Activated CD4-positive, alpha-beta memory T cell treated with anti-CD3 and anti-CD28 coated beads, Interleukin-2, amount 10 ng/mL, durations not matched to agents 7 days and 5 days (primary cell): ENCODE results near the gene ZMYM2. TPM values are rescaled to one million over a fixed set of nuclear protein-coding genes. Genes with fewer than 3 reads are reported as not detected.

Experiments
- CTCF ChIA-PET: fragments of 350-600 bp; sonication (Branson Sonifier 250); formaldehyde crosslinking; loops from one replicate; lab custom pipeline; 2021; ENCODE audit warnings: antibody characterized with exemption, inconsistent platforms; lab: Charles Lee
- POLR2A ChIA-PET: fragments of 350-600 bp; sonication (Branson Sonifier 250); formaldehyde crosslinking; loops from one replicate; lab custom pipeline; 2021; ENCODE audit warnings: antibody characterized with exemption; lab: Charles Lee
- DNase-seq: peaks from one replicate; pipeline ENCODE4 v3.0.0-alpha.2; 2020
- H3K27ac Mint-ChIP-seq: one replicate; pipeline ENCODE4 v1.8.0; 2021; ENCODE audit warnings: mild to moderate bottlenecking, mixed read lengths
- H3K27me3 Mint-ChIP-seq: one replicate; pipeline ENCODE4 v1.8.0; 2021; ENCODE audit warnings: mixed read lengths
- H3K36me3 Mint-ChIP-seq: one replicate; pipeline ENCODE4 v1.8.0; 2021; ENCODE audit warnings: low read depth, mixed read lengths
- H3K4me1 Mint-ChIP-seq: one replicate; pipeline ENCODE4 v1.8.0; 2021; ENCODE audit warnings: mixed read lengths
- H3K4me3 Mint-ChIP-seq: one replicate; pipeline ENCODE4 v1.8.0; 2021; ENCODE audit warnings: mild to moderate bottlenecking, mixed read lengths
- H3K9me3 Mint-ChIP-seq: one replicate; pipeline ENCODE4 v1.8.0; 2021; ENCODE audit warnings: mixed read lengths
- total RNA-seq, 2 experiments: library from RNA; stranded (reverse); gene quantifications; one replicate each; pipeline ENCODE4 v1.2.3, GENCODE V29; 2021

ZMYM2 gene
- 10 to 100 TPM; 61.8 TPM for total RNA-seq

DNA sequence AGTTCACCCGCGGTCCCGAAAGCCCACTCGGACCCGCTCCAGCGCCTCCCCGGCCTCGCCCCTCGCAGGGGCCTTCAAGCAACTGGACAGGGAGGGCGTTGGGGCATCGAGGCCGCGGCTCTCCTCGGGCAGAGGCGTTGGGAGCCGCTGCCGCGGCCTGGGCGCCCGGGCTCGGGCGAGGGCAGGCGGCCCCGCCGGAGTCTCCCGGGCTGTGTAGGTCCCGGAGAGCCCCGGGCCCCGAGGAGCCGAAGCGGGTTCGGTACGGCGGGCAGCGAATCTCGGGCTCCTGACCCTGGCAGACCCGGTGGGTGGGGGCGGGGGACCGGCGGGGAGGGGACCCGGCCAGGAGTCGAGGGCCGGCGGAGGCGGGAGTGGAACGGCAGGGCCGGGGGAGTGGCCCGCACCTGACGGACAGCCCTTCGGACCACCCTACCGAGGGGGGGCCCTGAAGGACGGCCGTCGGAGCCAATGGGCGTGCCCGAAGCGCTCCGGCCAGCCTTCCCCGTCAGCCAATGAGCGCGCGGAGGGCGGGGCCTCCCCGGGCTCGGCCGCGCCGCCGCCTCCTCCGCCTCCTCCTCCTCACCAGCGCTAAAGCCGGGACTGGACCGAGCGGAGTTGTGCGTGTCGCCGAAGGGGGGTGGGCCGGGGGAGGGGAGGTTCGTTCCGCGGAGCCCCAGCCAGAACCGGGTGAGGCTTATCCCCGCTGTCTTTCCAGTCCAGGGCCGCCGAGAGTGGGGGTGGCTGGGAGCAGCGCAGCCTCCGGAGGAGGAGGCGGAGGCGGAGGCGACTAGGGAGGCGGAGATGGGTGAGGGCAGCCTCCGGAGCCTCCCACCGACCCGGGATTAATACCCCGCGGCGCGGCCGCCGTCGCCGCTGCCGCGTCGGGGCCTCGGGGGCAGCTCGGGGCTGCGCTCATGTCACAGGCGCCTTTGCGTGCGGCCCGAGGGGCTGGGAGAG, at the start of gene ZMYM2:
Gene ZMYM2 (plus strand): TSS at position 573 of the 957 bp plus-strand sequence. CDS start 34,346 bp downstream, outside the sequence.
- peak; percentile 98 for DNase-seq
- Mint-ChIP-seq H3K4me3 (peak within 1 kb of the TSS; percentile 98), H3K27me3 (peaks cover 10% of the 10 kb centered on the region), H3K9me3 (no peaks in the 10 kb centered on the region), H3K36me3 (peaks cover 26% of the 10 kb centered on the region), H3K27ac (peak within 1 kb of the TSS; percentile 99), H3K4me1 (peaks cover 24% of the 10 kb centered on the region)
- ChIA-PET CTCF (interaction anchor here (2.9 kb wide), 1 partner anchor 94 kb away, joined by 11 read pairs; the partner anchor contains the start of gene ZMYM5), POLR2A (interaction anchor here (1.0 to 4.0 kb wide), 3 partner anchors 8 to 177 kb away, joined by 3 to 48 read pairs (median 3); partner anchors contain the start of gene ZMYM5)

- Mint-ChIP-seq H3K4me3 (no peak overlapping the region), H3K27ac (no peak overlapping the region), H3K9me3 (no peaks in the 10 kb centered on the region), H3K36me3 (no peaks in the 10 kb centered on the region), H3K4me1 (peaks cover 3% of the 10 kb centered on the region), H3K27me3 (no peaks in the 10 kb centered on the region)
- DNase-seq: no peak
- ChIA-PET CTCF (no interaction called here), POLR2A (no interaction called here)
Measured at GRCh38 chr13:19910336-19911072, 48.0 kb upstream of the ZMYM2 start.

DNA sequence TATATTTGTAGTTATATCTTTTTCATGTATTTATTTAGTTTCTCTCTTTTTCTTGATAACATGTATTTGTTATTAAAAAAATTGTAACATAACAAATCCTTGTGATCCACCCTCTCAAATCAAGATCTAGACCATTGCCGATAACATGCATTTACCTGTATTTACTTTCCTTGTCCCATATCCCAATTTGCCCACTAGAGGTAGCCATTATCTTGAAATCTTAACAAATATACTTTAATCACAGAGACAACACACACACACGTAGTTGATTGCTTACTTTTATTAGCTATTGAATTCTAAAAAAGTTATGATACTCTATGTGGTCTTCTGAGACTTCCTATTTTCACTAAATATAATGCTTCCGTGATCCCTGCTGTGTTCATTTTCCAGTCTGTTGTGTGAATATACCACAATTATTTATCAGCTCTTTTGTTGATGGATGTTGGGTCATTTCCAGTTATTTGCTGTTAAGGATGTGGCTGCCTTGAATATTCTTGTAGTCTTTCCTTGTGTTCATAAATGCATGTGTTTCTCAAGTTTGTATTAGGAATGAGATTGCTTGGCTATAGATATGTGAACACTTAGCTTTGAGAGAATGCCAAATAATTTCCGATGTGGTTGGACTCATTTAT, 31.3 kb upstream of the ZMYM2 start:
- POLR2A ChIA-PET: no interaction called here
- no peak for DNase-seq

GRCh38 chr13:19940106-19940505, 18.4 kb upstream of the ZMYM2 start:
- no peak overlapping the region for H3K27ac Mint-ChIP-seq
- DNase-seq: no peak
- H3K36me3 Mint-ChIP-seq: no peaks in the 10 kb centered on the region
- H3K9me3 Mint-ChIP-seq: no peaks in the 10 kb centered on the region
- ChIA-PET CTCF (no interaction called here), POLR2A (no interaction called here)
- H3K4me1 Mint-ChIP-seq: no peaks in the 10 kb centered on the region
- peaks cover 23% of the 10 kb centered on the region for H3K27me3 Mint-ChIP-seq
- no peak overlapping the region for H3K4me3 Mint-ChIP-seq

More for the DNA sequence above, 31.3 kb upstream of the ZMYM2 start:
- CTCF ChIA-PET: interaction anchor here (1.2 to 1.8 kb wide), 3 partner anchors 62 to 270 kb away, joined by 3 to 4 read pairs (median 3); partner anchors contain the start of gene GJA3
- Mint-ChIP-seq H3K36me3 (no peaks in the 10 kb centered on the region), H3K9me3 (no peaks in the 10 kb centered on the region), H3K27me3 (no peaks in the 10 kb centered on the region), H3K4me3 (no peak overlapping the region), H3K27ac (no peak overlapping the region), H3K4me1 (no peaks in the 10 kb centered on the region)

DNA sequence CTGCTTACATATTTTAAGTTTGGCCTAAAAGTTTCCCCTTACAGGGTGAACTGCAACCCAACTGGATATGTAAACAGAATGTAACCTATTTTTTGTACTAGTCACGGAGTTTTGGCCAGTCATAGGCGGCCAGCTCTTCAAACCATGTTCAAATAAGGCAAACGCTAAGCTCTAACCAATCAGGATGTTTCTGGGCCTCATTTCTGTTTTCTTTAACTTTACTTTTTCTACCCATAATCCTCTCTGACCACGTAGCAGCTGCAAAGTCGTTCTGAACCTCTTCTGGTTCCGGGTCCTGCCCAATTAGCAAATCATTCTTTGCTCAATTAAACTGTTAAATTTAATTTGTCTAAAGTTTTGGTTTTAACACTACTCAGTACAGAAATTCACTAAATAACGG, 8.2 kb upstream of the ZMYM2 start:
- Mint-ChIP-seq H3K36me3 (no peaks in the 10 kb centered on the region), H3K4me1 (no peaks in the 10 kb centered on the region), H3K27me3 (peaks cover 11% of the 10 kb centered on the region), H3K9me3 (no peaks in the 10 kb centered on the region), H3K4me3 (no peak overlapping the region), H3K27ac (no peak overlapping the region)
- CTCF ChIA-PET: interaction anchor here (1.1 kb wide), 1 partner anchor 10 kb away, joined by 5 read pairs; no protein-coding TSS in a partner anchor
- POLR2A ChIA-PET: no interaction called here
- DNase-seq: no peak

DNA sequence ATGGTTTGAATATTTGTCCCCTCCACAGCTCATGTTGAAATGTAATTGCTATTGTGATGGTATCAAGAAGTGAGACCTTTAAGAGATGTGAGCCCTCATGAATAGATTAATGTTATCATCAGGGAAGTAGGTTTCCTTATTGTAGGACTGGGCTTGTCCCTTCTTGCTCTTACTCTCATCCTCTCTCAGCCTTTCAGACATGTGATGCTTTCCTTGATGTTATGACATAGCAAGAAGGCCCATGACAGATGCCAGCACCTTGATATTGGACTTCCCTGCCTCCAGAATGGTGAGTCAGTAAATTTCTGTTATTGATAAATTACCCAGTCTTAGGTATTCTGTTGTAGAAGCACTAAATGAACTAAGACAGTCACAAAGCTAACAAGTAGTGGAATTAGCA, 5.7 kb upstream of the ZMYM2 start:
- CTCF ChIA-PET: no interaction called here
- H3K36me3 Mint-ChIP-seq: no peaks in the 10 kb centered on the region

GRCh38 chr13:19955873-19956559, 2.5 kb upstream of the ZMYM2 start:
- Mint-ChIP-seq H3K9me3 (no peaks in the 10 kb centered on the region), H3K4me1 (peaks cover 12% of the 10 kb centered on the region), H3K27ac (no peak overlapping the region), H3K36me3 (peaks cover 10% of the 10 kb centered on the region), H3K4me3 (no peak overlapping the region), H3K27me3 (peaks cover 15% of the 10 kb centered on the region)
- no peak for DNase-seq
- ChIA-PET POLR2A (interaction anchor here (4.0 kb wide), 1 partner anchor 93 kb away, joined by 48 read pairs; the partner anchor contains the start of gene ZMYM5), CTCF (interaction anchor here (0.8 to 2.9 kb wide), 3 partner anchors 29 to 121 kb away, joined by 3 to 11 read pairs (median 4); partner anchors contain the start of gene ZMYM5)

More for the DNA sequence above, 5.7 kb upstream of the ZMYM2 start:
- H3K4me3 Mint-ChIP-seq: no peak overlapping the region
- POLR2A ChIA-PET: no interaction called here
- no peaks in the 10 kb centered on the region for H3K9me3 Mint-ChIP-seq
- peaks cover 17% of the 10 kb centered on the region for H3K27me3 Mint-ChIP-seq
- no peak for DNase-seq
- H3K27ac Mint-ChIP-seq: no peak overlapping the region
- peaks cover 4% of the 10 kb centered on the region for H3K4me1 Mint-ChIP-seq

DNA sequence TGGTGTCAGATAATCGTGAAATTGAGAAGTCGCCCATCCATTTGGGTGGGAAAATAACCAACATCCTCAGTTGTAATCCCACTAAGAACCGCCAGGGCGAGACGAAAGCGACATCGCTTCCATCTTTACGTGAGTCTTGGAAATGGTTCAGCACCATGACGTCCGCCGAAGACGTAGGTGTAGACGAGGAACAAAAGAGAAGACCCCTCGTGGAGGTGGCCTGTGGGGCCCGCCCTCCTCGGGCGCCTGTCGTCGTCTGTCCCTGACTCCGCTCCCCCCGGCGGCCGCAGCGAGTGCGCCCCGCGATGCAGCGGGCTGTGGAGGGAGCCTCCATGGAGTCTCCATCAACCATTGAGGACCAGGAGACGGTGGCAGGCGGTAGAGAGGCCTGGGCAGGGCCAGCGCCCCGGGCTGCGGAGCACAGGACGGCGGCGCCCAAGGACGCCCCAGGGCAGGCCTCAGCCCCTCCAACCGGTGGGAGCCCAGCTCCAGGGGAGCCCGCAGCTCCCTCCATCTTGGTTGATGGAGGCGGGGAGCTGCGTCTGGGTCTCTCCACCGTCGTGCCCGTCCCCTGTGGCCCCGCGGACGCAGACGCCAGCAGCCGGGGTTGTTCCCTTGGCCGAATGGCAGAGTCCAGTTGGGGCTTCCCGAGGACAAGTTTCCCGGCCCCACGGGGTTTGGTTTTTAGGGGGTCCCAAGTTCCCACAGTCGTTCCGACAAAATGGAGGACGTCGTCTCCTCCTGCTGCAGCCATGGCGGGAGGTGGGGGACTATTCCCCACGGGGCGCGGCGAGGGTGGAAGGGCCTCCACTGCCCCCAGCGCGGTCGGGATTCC, 990 bp upstream of the ZMYM2 start:
- ChIA-PET POLR2A (interaction anchor here (0.6 to 4.0 kb wide), 4 partner anchors 9 to 176 kb away, joined by 3 to 48 read pairs (median 4); partner anchors contain the start of genes PSPC1 and ZMYM5), CTCF (interaction anchor here (0.6 to 2.9 kb wide), 4 partner anchors 19 to 93 kb away, joined by 3 to 11 read pairs (median 3); partner anchors contain the start of gene ZMYM5)
- Mint-ChIP-seq H3K4me3 (peak overlapping the region; percentile 98), H3K27ac (peak overlapping the region; percentile 84), H3K4me1 (peaks cover 24% of the 10 kb centered on the region), H3K9me3 (no peaks in the 10 kb centered on the region), H3K27me3 (peaks cover 12% of the 10 kb centered on the region), H3K36me3 (peaks cover 20% of the 10 kb centered on the region)
- peak; percentile 81 for DNase-seq

GRCh38 chr13:19959141-19959830, 759 bp downstream of the ZMYM2 start:
- H3K27me3 Mint-ChIP-seq: peaks cover 10% of the 10 kb centered on the region

GRCh38 chr13:19959831-19960652, 1.5 kb downstream of the ZMYM2 start:
- Mint-ChIP-seq H3K4me3 (peak overlapping the region; percentile 98), H3K9me3 (no peaks in the 10 kb centered on the region), H3K36me3 (peaks cover 26% of the 10 kb centered on the region), H3K27ac (peak overlapping the region; percentile 99), H3K27me3 (peaks cover 10% of the 10 kb centered on the region), H3K4me1 (peaks cover 26% of the 10 kb centered on the region)
- ChIA-PET POLR2A (interaction anchor here (0.8 to 1.1 kb wide), 7 partner anchors 8 to 328 kb away, joined by 3 to 20 read pairs (median 4); partner anchors contain the start of genes PSPC1 and ZMYM5), CTCF (interaction anchor here (0.6 to 1.3 kb wide), 13 partner anchors 10 to 326 kb away, joined by 3 to 10 read pairs (median 3); no protein-coding TSS in a partner anchor)
- peak; percentile 89 for DNase-seq

More at GRCh38 chr13:19959141-19959830, 759 bp downstream of the ZMYM2 start:
- H3K4me3 Mint-ChIP-seq: peak overlapping the region; percentile 98
- peaks cover 24% of the 10 kb centered on the region for H3K4me1 Mint-ChIP-seq
- H3K27ac Mint-ChIP-seq: peak overlapping the region; percentile 99
- peaks cover 26% of the 10 kb centered on the region for H3K36me3 Mint-ChIP-seq
- ChIA-PET POLR2A (interaction anchor here (0.8 to 4.0 kb wide), 8 partner anchors 9 to 327 kb away, joined by 3 to 48 read pairs (median 5); partner anchors contain the start of genes PSPC1 and ZMYM5), CTCF (interaction anchor here (0.6 to 1.3 kb wide), 12 partner anchors 9 to 325 kb away, joined by 3 to 10 read pairs (median 3); no protein-coding TSS in a partner anchor)
- peak; percentile 75 for DNase-seq
- H3K9me3 Mint-ChIP-seq: no peaks in the 10 kb centered on the region
